Activated effector memory CD4-positive, alpha-beta T cell treated with anti-CD3 and anti-CD28 coated beads, Interleukin-2, amount 50 U/mL, for 16 hours (primary cell): ENCODE measurements around the gene CYREN.
A peak's percentile ranks its signal among the peaks of the same experiment; 100 is the strongest.
"Not testable (repeated sequence)": the region's sequence is repeated elsewhere in the genome, so short reads cannot be mapped to it uniquely, and the experiment has no call there.

ENCODE experiments used
- DNase-seq: peaks from one replicate; pipeline ENCODE4 v3.0.0-alpha.2; 2020

The CYREN gene, protein sequence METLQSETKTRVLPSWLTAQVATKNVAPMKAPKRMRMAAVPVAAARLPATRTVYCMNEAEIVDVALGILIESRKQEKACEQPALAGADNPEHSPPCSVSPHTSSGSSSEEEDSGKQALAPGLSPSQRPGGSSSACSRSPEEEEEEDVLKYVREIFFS

DNA sequence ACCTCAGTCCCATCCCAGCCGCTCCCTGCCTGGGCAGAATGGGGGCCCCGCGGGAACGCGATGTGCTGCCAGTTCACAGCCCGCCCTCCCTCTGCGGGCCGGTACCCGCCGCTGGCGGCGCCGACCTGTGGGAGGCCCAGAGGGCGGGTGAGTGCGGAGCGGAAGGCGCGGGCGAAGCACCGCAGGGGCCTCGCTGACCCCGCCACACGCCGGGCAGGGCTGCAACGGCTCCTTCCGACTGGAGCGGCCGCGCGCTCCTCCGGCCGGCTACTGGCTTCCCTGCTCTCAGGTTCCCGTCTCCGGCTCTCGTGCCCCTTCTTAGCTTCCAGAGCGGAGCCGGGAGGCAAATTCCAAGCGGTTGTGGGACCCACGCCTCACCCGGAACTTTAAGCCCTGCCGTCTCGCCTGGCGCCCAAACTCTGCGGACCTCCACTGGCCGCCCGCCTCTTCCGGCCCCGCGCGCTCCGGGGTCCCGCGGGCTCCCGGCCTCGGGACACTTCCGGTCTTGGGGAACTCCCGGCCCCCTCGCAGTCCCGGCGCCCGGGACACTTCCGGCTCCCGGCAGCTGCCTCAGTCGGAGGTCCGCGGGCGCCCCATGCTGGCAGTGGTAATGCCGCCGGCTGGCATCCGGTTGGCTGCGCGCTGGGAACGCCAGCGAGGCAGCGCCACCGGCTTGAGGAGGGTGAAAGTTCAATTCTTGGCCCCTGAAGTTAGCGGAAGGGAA, at the start of gene CYREN:
Gene CYREN, minus strand, starts transcription at position 434 of the 724 bp plus-strand sequence. CDS start 1,785 bp downstream, outside the sequence.
- DNase-seq: peak; percentile 97

DNA sequence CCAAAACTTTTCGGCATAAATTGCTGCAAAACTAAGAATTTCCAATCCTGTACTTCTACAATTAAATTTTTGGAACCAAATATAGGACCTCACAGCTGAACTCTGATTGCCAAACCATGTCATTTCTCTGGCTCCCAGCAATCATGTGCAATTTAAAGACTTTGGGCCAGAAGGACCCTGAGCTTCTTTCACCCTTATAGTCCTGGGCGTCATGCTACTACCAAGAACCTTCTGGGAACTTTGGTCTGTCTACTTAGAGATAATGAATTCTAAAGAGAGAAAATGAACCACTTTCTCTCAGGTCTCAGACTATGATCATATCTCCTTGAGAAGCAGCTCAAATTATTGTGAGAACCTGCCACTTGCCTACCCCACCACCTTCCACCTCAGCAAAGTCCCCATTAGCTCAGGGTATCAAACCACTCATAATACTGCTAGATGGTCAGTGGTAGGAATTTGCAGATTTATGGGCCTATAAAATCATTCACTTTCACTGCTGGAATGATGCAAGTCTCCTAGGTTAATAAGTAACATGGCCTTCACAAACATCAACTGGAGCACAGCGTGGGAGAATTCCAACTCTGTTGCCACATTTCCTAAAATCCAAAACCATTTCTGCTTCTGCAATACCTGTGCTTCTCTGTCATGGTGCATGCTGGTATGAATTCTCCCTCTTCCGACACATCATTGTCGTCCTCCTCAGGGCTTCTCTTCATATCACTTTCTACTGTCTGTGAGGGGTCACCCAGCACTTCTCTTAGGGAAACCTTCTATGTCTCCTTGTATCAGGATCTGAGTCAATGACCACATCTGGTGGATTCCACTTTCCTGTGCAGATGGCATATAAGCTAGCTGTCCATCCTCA, 47.4 kb upstream of the CYREN start:
- DNase-seq: no peak

DNA sequence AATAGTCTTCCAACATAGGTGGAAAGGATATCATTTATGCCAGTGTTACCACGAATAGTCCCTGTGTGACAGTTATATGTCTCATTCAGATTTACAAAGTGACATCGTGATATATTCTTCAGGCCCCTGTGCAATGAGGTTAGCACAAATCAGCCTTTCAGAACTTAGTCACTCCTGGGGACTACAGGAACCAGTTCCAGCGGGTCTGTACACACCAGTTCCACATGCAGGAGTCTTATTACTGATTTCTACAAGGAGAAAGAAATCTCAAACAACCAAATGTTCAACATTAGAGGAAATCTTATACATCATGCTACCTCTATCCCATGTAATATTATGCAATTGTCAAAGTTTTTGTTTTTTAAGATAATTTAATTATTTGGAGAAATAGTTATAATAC, 45.2 kb upstream of the CYREN start:
- DNase-seq: no peak

DNA sequence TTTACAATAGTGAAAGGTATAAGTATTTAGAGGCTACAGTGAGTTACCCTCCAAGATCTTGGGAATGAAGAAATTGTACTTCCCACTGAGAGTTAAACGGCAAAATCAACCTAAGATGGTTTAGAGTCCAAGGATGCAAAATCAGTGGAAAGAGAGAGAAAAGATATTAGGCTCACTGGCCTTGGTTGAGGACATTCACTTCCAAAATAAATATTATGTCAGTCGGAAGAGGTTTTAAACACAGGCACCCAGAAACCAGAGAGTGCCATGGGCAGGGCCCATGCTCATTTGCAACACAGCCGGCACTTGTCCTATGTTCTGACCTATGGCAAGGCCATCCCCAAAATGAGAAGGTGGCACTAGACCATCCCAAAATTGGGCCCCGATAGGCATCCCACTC, 44.7 kb upstream of the CYREN start:
- DNase-seq: no peak

DNA sequence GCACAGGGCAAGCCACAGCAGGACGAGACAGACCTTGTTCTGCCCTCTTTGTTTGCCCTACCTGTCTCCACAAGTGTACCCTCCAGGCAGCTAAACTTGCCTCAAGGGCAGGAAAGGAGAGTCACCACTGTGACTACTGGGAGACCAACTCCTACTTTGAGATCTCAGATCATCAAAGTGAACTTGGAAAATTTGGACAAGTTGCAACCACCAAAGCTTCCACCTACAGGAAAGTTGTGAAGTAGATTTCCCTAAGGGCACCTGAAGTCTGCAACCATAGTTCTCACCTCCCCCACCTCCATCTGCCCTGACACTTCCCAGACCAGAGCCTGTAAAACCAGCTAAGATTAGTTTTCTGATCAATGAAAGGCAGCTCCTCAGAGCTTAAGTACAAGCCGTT, 43.3 kb upstream of the CYREN start:
- DNase-seq: no peak

DNA sequence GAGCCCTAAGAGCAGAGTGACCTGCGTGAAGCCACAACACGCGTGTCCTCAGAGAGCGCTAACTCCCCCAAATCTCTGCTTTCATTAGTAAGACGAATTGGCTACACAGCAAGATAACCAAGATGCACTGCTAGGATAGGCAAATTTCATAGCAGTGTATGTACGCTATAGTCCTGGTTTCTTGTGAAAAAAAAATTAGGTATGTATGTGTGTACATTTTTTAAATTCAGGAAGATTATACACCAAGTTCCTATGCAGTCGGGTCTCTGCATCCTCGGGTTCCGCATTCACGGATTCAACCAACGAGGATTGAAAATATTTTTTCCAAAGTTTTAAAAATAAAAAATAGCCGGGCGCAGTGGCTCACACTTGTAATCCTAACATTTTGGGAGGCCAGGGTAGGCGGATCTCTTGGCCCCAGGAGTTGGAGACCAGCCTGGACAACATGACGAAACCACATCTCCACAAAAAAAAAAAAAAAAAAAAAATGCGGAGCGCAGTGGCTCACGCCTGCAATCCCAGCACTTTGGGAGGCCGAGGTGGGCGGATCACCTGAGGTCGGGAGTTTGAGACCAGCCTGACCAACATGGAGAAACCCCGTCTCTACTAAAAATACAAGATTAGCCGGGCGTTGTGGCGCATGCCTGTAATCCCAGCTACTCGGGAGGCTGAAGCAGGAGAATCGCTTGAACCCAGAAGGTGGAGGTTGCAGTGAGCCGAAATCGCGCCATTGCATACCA, 41.6 kb upstream of the CYREN start:
- DNase-seq: not testable (repeated sequence)

DNA sequence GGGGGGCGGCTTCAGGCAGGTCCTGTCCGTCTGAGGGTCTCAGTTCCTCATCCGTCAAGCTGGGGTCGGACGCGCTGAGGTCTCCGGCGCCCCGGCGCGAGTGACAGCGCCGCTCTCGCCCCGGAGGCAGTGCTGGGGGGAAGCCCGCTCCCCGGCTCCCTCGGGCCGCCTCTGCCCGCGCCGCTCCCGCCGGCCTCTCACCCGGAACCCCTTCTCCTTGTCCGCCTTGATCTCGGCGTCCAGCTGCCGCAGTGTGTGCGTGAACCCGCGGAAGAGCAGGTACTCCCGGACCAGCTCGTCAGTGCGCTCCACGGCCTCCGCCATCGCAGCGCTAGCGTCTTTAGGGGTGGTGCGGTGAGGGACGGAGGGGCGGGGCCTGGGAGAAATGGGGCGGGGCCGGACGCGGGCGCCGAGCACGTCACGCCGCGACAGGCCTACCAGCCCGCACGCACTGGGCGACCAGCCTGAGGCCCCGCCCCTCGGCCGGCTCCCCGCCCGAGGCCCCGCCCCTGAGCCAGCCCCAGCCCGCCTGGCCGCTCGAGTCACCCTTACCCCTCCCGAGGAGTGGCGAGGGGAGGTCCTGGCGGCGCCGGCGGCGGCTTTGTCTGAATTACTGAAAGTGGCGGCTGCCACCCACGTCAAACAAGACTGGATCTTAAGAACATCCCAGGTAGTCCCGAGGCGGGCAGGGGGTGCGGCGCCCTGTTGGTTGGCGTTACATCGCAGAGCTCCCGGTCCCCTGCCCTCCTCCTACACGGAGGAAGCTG, 40.9 kb upstream of the CYREN start, which contains the start of gene WDR91:
Gene WDR91, minus strand, starts transcription at position 348 of the 767 bp plus-strand sequence. Its CDS starts 24 bp downstream, at position 324.
- DNase-seq: peak; percentile 99

DNA sequence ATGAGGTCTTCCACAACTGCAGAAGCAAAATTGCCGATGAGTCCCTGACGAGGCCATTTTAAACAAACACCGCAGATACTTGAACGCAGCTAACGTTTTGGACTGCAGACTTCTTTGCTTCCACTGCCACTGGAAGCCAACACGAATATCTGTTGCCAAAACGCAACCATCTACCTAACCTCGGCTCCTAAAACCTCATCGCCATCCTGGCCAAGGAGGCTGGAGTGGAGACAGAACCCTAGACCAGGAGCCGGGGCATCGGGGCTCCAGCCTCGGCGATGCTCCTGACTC, 40.3 kb upstream of the CYREN start:
- no peak for DNase-seq

DNA sequence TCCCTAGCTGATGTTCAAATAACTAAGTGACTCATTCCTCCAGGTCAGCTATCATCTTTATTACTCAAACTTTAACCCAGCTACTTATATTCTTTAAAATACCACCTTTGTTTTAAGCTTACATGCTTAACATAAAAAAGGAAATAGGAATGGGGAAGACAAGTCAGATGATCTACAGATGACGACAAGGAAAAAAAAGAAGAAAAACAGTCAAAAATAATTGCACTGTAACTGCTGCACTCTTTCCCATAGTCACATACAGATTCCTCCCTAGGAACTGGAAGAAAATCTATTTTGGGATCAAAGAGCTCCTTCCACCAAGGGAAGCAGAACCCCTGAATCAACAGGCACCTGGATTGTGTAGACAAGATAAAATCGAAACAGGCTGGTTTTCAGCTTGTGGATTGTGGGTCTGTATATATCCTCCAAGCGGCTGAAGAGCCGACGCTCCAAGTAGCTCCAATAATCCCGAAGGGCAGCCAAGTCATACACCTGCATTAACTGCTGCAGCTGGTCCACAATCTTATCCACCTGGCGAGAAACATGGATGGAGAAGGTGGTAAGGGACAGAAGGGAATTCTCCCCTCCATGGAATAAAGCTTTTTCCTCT, 38.8 kb upstream of the CYREN start:
- no peak for DNase-seq

DNA sequence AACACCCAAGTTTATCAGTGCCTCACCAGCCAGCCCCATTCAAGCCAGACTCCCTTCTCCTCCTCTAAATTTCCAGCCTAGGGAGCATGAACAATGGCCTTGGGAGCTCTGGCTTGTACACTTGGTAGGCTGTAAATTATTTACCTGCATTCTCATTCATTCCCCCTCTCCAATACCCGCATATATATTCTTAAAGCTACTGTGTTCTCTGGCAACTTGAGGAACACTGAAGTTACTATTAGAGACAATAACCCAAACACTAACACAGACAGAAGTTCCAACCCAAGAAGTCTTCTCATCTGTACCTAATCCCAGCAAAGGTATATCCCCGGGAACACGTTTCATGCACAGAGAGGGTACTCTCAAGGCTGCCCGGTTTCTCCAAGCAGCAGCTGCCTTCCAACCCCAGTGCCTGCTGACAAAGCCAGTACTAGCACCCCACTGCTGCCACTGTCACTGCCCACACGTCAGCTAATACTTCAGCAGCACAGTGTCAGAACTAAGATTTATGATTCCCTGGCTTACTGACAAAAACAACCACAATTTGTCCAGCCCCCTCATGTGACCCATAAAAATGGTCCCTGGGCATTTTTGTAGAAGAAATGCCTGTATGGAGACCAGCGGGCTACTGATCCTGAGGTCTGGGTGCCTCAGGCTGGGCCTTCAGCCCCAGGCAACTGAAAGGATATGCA, 37.7 kb upstream of the CYREN start:
- DNase-seq: no peak

DNA sequence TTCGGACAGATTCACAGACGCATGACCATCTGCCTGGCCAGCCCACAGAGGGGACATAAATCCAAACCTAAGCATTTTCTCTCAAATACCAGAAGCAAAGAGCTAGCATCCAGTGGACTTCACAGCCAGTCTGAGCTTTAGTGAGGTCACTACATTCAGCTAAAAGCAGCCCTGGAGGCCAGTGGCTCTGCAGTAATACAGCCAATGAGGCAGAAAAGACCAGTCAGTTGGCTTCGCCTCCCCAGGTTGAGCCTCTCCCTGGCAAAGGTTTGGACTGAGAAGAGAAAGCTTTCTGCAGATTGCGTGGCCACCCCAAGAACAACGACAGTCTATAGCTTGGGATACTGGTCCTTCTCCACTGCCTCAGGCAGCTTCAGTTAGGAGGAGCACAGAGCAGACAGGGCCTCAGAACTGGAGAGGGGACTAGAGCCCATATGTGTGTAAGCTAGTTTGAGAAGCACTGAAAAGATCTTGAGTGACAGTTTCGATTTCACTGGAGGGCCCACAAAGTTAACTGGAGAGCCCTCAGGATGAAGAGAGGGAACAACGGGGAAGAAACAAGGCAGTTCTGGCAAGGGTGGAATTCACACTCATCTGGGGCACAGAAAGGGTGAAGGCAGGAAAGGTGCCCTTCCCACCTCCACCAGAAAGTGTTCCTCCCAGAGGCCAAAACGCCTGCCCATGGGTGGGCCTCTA, 37.0 kb upstream of the CYREN start:
- DNase-seq: no peak

DNA sequence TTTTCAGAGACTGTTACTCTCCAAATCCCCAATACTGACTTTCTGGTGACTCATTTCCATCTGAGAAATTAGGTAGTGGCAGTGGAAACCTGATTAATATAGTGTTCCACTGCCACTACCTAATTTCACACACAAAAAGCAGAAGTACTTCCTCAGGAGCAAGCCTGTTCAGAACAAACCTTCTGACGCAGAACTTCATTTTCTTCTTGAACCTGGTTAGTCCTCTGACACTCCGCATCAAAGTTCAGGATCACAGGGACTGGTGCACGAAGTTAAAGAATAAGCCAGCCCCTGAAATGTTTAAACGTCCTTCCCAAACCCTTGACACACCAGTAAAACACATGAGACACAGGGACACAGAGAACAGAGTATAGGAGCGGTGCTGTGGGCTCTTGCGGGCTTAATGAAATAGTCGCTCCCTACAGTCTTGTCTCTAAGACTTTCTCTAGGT, 36.5 kb upstream of the CYREN start:
- no peak for DNase-seq

DNA sequence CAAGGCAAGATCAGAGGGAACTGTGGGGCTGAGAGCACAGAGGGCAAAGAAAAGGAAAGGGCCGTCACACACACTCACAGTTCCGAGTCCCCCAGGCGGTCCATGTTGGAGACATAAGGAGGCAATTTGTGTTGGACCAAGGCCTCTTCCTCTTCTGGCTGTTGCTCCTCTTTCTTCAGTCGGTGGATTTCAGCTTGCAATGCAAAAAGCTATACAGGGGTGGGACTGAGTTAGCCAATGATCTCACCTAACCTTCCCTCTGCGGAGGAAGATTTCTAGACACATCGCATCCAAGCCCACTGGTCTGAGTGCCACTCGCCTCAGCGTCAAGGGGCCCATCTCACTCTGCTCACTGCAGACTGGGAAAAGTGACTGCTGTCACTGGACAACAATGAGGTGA, 35.3 kb upstream of the CYREN start:
- no peak for DNase-seq

DNA sequence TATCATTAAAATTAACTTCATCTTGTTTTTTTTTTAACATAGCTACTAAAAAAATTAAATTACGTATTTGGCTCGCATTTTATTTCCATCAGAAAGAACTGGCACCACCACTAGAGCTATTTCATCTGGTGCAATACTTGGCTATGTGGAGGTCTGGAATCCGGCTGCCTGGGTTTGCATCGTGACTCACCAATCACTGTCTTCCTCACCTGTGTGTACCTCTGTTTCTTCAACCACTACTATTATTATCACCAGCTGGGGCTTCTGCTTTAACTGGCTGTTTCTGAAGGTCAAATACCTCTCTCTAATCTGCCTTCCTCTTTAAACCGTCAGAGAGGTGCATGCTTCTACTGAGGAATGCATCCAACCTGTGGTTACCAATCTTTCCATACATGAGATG, 34.4 kb upstream of the CYREN start:
- DNase-seq: no peak

DNA sequence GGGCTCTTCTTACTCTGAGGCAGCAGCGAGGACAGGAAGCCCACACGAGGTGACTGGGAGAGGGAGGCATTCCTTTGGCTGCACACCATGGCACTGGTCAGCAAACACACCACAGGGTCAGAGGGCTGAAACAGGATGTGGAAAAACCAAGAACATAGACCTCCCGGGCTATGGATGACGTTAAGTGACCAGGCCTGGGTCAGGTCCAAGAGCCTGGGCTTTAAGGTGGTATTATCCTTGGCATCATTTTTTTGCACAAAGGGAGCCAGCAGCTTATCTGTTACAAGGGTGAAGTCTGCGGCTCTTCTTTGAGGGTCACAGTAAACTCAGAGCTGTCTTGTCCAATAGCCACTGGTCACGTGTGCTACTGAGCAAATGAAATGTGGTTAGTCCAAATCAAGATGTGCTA, 33.8 kb upstream of the CYREN start:
- DNase-seq: no peak

DNA sequence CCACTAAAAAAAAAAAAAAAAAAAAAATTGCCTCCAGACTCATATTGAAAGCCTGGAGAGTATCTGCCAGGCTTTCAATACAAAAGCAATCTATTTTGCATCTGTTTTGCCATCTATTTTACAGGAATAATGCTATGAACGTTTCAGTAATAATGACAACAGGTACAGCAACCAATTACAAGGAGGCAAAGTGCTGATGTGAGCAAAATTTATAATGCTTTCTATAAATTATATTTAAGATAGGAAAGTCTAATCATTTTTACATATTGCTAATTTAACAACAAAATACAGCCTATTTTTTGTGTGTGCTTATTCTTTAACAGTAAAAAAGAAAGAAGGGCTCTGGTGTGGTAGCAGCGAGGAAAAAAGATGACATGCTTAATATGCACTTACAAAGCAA, 30.8 kb upstream of the CYREN start:
- DNase-seq: no peak

DNA sequence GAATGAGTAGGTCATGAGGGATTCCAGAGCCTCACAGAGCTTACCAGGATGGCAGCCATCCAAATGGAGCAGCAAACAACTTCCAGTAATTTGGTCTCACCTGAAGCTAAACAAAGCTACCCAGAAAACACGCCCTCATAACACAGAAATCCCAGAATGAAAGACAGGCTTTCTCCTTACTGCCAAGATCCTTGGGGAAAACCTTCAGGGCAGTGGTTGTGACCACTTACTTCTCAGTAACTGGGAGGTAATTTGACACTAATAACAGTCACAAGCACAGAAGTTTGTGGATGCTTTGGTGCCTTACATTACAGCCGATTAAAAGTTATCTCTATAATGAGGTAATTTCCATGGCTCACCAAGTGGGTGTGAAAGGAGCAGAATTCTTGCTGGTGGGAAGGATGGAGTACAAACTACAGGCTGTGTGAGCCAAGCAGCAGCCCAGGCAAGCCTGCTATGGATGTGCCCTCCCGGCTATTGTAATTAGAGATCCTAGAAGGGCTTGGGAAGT, 30.4 kb upstream of the CYREN start:
- no peak for DNase-seq

DNA sequence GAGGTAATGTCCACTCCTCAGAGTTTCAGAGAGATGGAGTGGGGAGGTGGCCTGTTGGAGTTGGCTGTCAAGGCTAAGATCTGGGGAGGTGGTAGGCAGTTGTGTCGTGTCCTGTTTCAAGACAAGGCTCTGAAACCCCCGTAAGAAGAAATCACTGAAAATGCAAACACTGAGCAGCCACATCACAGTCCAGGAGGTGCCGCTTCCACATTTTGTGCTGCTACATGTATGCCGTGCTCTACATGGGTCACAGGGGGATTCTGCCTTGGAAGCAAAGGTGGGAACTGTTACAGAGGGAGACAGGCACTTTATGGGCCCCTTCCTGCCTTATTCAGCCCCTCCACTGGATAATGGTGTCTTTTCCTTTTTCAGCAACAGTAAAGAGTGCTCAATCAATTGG, 28.9 kb upstream of the CYREN start:
- no peak for DNase-seq

DNA sequence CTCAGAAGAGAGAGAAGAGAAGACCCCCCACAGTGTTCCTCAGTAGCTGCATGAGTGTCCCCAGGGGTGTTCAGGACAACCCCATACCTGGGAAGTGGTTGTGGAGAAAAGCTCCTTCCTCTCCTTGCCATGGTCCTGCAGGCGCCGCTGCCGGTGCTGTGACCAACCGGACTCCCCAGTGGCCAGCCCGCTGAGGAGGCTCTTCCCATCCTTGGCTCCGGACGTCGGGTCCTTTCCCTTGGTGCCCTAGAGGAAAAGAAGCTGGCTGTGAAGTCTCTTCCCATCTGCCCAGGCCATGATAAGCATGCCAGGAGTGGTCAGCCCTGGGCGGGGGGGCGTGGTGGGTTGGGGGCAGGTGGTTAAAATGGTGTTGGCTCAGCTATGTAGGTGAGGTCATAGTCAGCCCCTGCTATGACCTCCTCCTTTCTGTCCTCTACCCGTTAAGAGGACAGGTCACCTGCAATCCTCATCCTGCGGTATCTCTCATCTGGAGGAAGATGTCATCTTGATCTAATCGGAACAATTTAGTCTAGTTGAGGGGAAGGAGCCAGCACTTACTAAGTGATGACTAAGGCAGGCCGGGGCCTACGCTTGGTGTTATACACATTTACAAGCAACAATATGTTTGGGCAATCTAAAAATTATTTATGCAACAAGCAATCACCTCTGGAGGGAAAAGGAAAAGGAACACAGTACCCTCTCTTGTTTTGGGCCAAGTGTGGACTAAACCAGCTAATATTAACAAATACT, 27.6 kb upstream of the CYREN start:
- DNase-seq: no peak

DNA sequence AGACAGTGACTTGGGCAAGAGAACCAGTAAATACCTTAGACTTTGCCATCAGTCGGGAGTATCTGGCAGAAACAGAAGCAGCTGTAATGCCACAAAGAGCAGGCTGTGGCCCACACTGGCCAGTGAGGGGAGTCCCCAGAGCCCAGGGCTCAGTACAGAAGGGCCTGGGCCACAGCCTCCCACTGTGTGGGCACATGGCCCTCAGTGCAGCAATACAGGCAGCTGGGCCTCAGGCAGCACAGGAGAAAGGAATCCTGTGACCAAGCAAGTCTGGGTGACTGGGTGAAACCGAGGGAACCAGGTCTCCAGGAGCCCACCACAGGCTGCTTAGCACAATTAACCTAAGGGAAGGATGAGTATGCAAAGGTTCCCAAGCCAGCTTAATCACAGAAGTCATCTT, 26.8 kb upstream of the CYREN start:
- no peak for DNase-seq
